Stimulated activated CD4-positive, alpha-beta T cell treated with anti-CD3 and anti-CD28 coated beads, TNF-alpha, amount 100 ng/mL, for 4 hours (primary cell): ENCODE data around the gene PLA2G15.
A peak's percentile ranks its signal among the peaks of the same experiment; 100 is the strongest.

Experiments used
- DNase-seq, 3 experiments: peaks; one replicate each; pipeline ENCODE4 v3.0.0-alpha.2; 2020; ENCODE audit warnings: low read depth in 3 of 3

The PLA2G15 gene

GRCh38 chr16:68233085-68233834 is 11.9 kb upstream of the PLA2G15 start:
- no peak for DNase-seq

DNA sequence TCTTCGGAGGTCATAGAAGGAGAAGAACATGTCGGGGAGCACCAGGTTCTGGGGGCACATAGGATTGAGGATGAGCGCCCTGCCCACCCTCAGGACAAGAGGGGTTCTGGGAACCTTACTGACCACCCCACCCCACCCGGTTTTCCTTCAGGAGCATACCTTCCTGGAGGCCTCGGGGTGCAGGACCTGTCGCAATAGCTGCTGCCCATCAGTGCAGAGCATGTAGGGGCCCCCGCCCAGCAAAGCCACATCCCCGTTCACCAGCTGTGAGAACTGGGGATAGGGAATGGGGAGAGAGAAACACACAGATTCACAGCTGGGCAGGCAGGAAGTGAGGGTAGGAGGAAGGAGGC is 11.4 kb upstream of the PLA2G15 start:
- no peak for DNase-seq

DNA sequence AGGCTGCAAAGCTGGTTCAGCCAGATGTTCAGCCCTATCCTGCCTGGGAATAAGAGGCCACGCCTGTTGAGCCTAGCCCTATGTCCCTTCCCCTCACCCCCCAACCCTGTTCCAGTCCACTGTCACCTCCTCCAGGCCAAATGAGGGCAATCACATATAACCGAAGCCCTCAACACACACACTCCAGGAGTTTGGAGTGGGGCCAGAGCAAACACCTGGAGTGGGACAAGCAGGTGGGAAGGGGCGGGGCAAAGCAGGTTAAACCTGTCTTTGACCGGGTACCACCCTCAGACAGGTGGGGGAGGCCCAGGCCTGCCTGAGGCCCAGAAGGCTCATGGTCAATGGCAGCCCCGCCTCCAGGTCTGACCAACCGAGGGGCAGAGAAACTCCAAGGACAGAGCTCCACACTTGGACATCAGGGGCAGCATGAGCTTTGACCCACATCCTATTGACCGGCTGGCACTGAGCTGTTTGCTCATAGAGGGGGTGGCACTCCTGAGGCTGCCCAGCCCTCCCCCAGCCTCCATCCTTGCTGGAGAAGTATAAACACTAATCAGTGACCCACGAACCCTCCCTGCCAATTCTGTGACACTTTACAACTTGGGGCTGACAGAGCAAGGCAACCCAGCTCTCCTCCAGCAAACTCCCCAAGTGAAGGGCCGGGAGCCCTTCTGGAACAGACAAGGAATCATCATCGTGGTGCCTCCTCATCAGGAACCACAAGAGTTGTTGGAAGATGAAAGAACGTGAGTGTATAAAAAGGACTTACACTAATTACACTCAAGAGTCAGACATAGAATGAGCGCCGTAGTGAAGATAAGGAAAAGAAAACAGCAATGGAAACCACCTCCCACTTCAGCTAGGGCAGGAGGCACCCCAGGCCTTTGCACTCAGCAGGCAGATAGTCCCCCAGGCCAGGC is 10.7 kb upstream of the PLA2G15 start:
- no peak for DNase-seq

DNA sequence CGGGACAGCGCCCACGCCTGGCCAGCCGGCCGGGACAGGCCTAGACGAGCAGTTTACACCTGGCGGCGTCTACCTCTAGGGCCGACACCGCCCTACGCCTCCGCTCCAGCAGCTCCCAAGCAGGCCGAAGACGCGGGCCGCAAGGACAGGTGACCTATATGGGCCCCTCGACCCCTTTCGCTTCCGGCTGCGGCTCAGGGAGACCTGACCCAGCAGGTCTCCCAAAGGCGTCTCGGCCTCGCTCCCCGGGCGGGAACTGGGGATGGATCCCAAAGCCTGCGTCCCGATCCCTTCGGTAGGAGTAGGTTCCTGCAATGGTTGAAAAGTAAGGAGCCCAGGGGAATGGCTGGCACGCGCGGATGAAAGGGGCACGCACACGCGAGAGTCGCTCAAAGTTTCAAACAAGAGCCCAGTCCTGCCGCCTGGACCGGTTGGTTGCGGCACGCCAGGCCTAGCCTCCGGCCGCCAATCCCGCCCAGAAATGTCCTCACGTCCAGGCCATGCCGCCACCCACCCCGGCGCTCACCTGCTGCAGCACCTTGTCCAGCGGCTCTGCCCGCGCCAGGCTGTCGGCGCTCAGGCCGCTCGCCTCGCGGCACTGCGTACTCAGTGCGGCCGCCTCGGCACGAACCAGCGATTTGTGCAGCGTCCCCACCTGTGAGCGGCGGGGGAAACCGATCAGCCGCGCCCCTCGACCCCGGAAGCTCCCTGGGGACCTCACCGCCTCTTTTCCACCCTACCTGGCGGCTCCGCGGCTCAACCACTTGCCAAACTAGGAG is 9.9 kb upstream of the PLA2G15 start:
- no peak for DNase-seq

DNA sequence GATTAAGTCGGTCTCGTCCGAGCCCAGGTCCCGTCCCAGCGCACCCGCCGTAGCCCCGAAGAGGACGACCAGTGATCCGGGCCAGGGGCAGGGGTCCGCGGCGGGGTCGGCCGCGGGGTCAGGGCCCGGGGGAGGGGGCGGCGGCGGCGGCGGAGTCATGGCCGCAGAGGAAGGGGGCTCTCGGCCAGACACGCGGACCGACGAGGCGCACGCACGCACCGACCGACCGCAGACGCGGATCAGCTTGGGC is 9.4 kb upstream of the PLA2G15 start, which contains the start of gene ESRP2:
ESRP2 (minus strand) TSS at position 241 of the 250 bp plus-strand sequence; CDS start at position 159, 82 bp downstream.
- DNase-seq = no peak

DNA sequence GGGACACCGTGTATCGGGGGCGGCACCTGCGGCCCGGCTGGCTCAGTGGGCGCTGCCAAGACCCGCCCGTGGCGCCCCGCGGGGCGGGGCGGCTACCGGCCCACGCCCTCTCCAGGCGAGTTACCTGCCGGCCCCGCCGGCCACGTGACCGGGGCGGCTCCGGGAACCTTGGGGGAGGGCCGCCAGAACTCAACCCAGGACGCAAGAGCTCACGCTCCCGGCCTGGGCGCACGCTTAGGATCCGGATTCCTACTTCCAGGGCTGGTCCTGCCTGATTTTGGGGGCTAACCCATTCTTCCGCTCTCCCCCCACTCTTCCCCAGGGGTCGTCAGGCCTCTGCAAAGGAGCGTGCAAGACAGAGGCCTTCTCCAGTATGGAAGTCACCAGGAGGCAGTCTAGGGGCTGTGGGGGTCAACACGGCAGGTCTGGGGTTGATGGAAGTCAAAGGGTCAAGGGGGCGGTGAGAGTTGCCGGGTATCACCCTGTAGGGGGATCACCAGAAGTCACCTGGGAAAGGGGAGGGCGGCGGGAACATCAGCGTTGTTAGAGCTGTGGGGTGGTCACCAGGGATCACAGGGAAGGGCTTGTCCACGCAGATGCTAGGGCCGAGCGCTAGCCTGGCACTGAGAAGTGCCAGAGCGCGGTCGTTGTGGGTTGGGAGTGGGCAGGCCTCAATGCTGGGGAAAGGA is 8.9 kb upstream of the PLA2G15 start:
- DNase-seq = no peak

DNA sequence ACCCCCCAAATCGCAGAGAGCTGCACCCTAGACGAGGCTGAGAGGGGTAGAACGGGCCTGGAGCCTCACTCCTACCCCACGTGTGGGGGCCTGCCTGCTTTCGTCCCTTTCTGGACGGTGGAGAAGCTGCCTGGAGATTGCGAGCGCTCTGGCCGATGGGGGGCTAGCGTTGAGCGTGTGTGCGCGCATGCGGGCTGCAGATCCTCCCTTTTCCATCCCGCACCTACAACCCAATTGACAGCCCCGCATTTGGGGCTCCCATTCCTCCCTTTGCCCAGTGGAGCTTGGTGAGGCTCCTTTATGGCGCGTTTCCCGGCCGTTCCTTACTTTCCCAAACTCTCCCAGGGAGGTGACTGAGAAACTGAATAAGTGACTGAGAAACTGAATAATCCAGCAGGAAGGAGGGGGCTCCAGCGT is 8.3 kb upstream of the PLA2G15 start:
- no peak for DNase-seq

GRCh38 chr16:68237243-68238028 is 7.7 kb upstream of the PLA2G15 start:
- peak; percentile 77 to 87 (median 79) for DNase-seq

DNA sequence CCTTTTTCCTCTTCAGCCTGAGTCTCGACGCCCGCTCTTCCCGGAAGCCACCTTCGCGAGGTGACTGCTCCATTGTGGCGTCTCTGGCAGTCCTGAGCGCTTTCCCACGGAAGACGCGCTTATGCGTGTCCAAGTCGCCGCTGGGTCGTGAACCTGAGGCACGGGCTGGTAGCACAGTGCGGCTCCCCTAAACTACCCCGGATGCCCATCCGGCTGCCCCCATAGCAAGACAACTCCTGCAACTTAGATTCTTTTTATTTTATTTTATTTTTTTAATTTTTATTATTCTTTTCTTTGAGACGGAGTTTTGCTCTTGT is 7.2 kb upstream of the PLA2G15 start:
- no peak for DNase-seq

DNA sequence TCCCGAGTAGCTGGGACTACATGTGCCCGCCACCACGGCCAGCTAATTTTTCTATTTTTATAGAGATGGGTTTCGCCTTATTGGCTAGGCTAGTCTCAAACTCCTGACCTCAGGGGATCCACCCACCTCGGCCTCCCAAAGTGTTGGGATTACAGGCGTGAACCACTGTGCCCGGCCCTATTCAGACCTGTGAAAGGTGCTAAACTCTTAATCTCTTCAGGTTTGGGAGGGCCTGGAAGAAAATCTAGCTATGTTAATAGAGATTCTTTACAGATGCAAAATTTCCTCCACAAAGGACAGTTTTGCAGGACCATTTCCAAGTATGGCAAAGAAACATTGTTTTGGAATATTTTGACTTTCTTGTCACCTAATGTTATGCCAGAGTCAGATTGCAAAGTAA is 3.1 kb upstream of the PLA2G15 start:
- no peak for DNase-seq

DNA sequence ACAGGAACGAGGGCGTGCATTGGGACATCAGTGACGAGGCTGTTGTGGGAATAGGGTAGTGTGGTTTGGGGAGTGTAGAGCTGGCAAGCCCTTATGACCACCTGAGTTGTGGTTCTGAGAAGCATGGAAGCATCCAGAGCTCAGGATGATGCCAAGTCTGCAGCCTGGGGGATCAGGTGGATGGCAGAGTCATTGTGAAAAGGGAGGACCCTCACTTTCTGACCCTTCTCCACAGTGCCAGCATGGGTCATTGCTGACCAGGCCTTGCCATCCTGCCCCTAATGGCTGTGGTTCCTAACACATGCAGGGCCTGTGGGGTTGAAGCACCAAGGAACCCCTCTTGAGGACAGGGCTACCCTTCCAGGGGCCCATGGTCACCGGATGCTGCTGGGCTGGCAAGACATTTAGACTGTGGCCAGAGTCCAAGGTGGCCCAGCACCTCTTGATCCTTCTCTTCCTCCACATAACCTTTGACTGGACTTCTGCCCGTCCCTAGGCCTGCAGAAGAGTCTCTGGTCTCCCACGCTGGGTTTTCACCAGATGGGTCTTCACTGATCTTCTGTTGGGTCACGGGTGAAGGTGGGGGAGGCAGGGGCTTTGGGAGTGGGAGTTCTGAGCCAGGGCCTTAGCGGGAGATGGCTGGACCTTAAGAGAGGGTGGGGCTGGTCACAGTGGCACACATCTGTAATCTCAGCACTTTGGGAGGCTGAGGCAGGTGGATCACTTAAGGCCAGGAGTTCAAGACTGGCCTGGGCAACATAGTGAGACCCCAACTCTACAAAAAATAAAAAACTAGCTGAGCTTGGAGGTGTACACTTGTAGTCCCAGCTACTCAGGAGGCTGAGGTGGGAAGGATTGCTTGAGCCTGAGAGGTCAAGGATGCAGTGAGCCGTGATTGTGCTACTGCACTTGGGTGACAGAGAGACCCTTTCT is 2.0 kb upstream of the PLA2G15 start:
- DNase-seq = no peak

DNA sequence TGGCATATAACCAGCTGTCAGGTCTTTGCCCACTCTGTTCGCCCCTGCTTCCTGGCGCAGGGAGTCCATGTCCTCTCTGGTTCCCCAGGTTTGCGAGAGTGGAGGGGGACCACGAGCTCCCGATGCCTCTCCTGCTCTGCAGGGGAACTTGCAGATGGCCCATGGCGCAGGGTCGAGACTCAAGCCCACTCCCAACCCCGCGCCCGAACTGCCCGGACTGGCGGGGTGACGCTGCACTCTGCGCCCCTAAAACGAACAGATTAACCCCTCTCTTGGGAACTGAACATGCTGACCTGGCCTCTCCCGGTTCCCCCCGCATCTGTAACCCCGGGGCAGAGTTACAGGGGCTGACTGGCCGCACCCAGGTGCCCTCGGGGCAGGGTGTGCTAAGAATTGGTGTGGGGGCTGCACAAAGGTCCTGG is 681 bp upstream of the PLA2G15 start:
- DNase-seq = no peak

GRCh38 chr16:68246121-68246520 is 948 bp downstream of the PLA2G15 start:
- no peak for DNase-seq

GRCh38 chr16:68246666-68247065 is 1.5 kb downstream of the PLA2G15 start:
- no peak for DNase-seq

GRCh38 chr16:68247400-68247799 is 2.2 kb downstream of the PLA2G15 start:
- no peak for DNase-seq

DNA sequence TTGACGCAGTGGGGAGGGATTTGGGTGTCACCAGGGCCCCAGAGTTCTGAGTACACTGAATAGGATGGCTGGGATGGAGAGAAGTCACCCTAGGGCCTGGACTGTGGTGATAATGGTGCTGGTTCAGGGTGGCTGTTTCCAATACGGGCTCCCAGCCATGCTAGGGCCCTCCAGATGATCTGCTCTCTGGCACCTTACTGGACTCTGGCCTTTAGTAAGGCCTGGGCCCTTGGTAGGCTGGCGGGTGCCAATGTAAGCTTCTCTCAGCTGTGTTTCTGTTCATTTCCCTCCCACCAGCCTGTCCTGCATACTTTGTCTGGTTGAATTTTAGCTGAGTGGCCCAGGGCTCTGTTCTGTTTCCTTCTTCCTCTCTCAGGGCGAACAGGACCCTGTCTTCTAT is 2.8 kb downstream of the PLA2G15 start:
- DNase-seq = no peak

DNA sequence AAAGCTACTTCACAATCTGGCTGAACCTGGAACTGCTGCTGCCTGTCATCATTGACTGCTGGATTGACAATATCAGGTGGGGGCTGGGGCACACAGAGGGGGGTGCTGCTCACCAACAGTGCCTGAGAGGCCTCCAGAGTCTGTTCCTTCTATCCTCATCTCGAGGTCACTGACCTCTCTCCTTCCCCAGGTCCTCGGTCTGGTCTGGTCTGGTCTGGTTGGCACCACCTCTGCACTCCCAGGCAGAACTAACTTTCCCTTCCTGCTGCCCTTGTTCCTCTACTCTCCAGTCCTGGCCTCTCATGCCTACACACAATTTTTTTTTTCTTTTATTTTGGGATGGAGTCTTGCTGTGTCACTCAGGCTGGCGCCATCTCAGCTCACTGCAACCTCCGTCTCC is 4.2 kb downstream of the PLA2G15 start:
- DNase-seq = no peak

DNA sequence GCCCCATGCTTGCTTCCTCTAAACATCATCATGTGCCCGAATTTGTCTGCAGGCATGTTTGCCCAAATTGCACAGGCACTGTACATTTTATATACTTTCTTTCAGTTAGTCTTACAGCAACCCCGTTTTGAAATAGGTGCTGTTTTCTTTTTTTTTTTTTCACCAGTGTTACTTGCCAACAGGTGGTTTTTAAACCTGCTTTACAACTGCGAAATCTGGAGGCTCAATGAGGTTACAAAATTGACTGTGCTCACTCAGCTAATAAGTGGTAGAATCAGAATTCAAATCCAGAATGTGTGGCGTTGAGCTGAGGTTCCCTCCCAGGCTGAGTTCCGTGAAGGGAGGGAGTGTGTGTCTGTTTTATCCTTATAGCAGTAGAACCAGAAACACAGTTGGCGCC is 5.8 kb downstream of the PLA2G15 start:
- DNase-seq = no peak

- no peak for DNase-seq
These were observed 6.7 kb downstream of the PLA2G15 start for GRCh38 chr16:68251832-68252231.

DNA sequence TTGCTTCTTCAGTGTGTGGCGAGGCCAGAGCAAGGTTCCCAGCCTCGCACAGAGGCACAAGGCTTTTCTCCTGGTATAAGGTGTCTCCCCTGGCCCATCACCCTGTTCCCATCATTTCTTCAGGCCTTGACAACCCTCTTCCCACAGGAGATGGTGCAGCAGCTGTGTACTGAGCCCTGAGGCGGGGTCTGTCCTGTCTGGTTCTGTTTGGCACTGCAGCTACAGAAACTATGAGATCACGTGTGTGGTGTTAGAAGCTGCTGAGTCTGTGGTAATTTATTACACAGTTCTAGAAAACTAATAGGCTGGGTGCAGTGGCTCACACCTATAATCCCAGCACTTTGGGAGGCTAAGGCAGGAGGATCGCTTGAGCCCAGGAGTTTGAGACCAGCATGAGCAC is 7.2 kb downstream of the PLA2G15 start:
- DNase-seq = no peak
